ENCODE data around the gene L3MBTL3. TPM values are rescaled to one million over a fixed set of nuclear protein-coding genes. Genes with fewer than 3 reads are reported as not detected.

L3MBTL3 gene
- total RNA-seq, 2 donors from 2014 or later, result 23.7 to 39.7 TPM

- peaks cover 6% of the 10 kb centered on the region for H3K9me3 Mint-ChIP-seq
- no peaks in the 10 kb centered on the region for H3K4me1 ChIP-seq (ENCODE audit: control insufficient read depth, insufficient read depth, low read length)
These were observed 89.3 kb downstream of the L3MBTL3 start for GRCh38 chr6:130107710-130108109.

GRCh38 chr6:130111031-130111430, 92.7 kb downstream of the L3MBTL3 start:
- no peaks in the 10 kb centered on the region for H3K4me1 ChIP-seq (ENCODE audit: control insufficient read depth, insufficient read depth, low read length)
- Mint-ChIP-seq H3K4me1 (no peaks in the 10 kb centered on the region), H3K27me3 (ENCODE audit: insufficient read depth) (no peaks in the 10 kb centered on the region)

More at GRCh38 chr6:130107710-130108109, 89.3 kb downstream of the L3MBTL3 start:
- Histone ChIP-seq H3K4me3 (ENCODE audit: low read length) (no peak overlapping the region), H3K36me3 (ENCODE audit: control insufficient read depth, insufficient read depth, low read length) (no peaks in the 10 kb centered on the region), H3K27me3 (ENCODE audit: control insufficient read depth, insufficient read depth, low read length, poor library complexity, severe bottlenecking) (no peaks in the 10 kb centered on the region), H3K9me3 (ENCODE audit: control insufficient read depth, low read length) (no peaks in the 10 kb centered on the region), H3K27ac (ENCODE audit: low read depth, low read length) (no peak overlapping the region), H3K9ac (ENCODE audit: extremely low read depth, low read length, poor library complexity, severe bottlenecking) (no peak overlapping the region)
- peaks cover 26% of the 10 kb centered on the region for H3K36me3 Mint-ChIP-seq (ENCODE audit: low read depth)
- TF ChIP-seq CTCF (conservative IDR thresholded peaks at IDR 0.05), result no peak
- no peaks in the 10 kb centered on the region for H3K27me3 Mint-ChIP-seq (ENCODE audit: insufficient read depth)
- no peak overlapping the region for H3K4me3 Mint-ChIP-seq
- no peak for DNase-seq
- H3K27ac Mint-ChIP-seq, result no peak overlapping the region
- WGBS, 2 experiments (ENCODE audit: insufficient coverage in 1 of 2, insufficient read length in 1 of 2), result 89% methylated on average over 1 of the region's 1 CpG; no CpG with 5 or more reads in 1 of the 2 experiments
- no peaks in the 10 kb centered on the region for H3K4me1 Mint-ChIP-seq

GRCh38 chr6:130113201-130113710, 94.9 kb downstream of the L3MBTL3 start:
- no peak overlapping the region for H3K4me3 Mint-ChIP-seq
- no peak overlapping the region for H3K27ac Mint-ChIP-seq
- WGBS, 2 experiments (ENCODE audit: insufficient coverage in 1 of 2, insufficient read length in 1 of 2), result 80 to 88% methylated on average over 1 to 2 of the region's 2 CpGs
- H3K36me3 Mint-ChIP-seq (ENCODE audit: low read depth), result peaks cover 27% of the 10 kb centered on the region
- Histone ChIP-seq H3K36me3 (ENCODE audit: control insufficient read depth, insufficient read depth, low read length) (no peaks in the 10 kb centered on the region), H3K4me3 (ENCODE audit: low read length) (no peak overlapping the region), H3K27me3 (ENCODE audit: control insufficient read depth, insufficient read depth, low read length, poor library complexity, severe bottlenecking) (no peaks in the 10 kb centered on the region), H3K4me1 (ENCODE audit: control insufficient read depth, insufficient read depth, low read length) (no peaks in the 10 kb centered on the region), H3K27ac (ENCODE audit: low read depth, low read length) (no peak overlapping the region), H3K9me3 (ENCODE audit: control insufficient read depth, low read length) (no peaks in the 10 kb centered on the region), H3K9ac (ENCODE audit: extremely low read depth, low read length, poor library complexity, severe bottlenecking) (no peak overlapping the region)
- peaks cover 6% of the 10 kb centered on the region for H3K9me3 Mint-ChIP-seq
- H3K27me3 Mint-ChIP-seq (ENCODE audit: insufficient read depth), result no peaks in the 10 kb centered on the region
- no peaks in the 10 kb centered on the region for H3K4me1 Mint-ChIP-seq
- no peak for TF ChIP-seq CTCF (conservative IDR thresholded peaks at IDR 0.05)
- DNase-seq, result no peak

More at GRCh38 chr6:130111031-130111430, 92.7 kb downstream of the L3MBTL3 start:
- Histone ChIP-seq H3K9me3 (ENCODE audit: control insufficient read depth, low read length) (no peaks in the 10 kb centered on the region), H3K4me3 (ENCODE audit: low read length) (no peak overlapping the region), H3K36me3 (ENCODE audit: control insufficient read depth, insufficient read depth, low read length) (no peaks in the 10 kb centered on the region), H3K27me3 (ENCODE audit: control insufficient read depth, insufficient read depth, low read length, poor library complexity, severe bottlenecking) (no peaks in the 10 kb centered on the region), H3K9ac (ENCODE audit: extremely low read depth, low read length, poor library complexity, severe bottlenecking) (no peak overlapping the region), H3K27ac (ENCODE audit: low read depth, low read length) (no peak overlapping the region)
- no peak for TF ChIP-seq CTCF (conservative IDR thresholded peaks at IDR 0.05)
- Mint-ChIP-seq H3K4me3 (no peak overlapping the region), H3K27ac (no peak overlapping the region), H3K36me3 (ENCODE audit: low read depth) (peaks cover 27% of the 10 kb centered on the region), H3K9me3 (peaks cover 6% of the 10 kb centered on the region)
- no peak for DNase-seq
- 94 to 100% methylated on average over 1 of the region's 1 CpG for WGBS, 2 experiments (ENCODE audit: insufficient coverage in 1 of 2, insufficient read length in 1 of 2)

Measured in endodermal cell (in vitro differentiated cells).